ENCODE results near the gene CCDC124.

- TF ChIP-seq CTCF (IDR thresholded peaks at IDR 0.05; ENCODE audit: low read depth, low read length): no peak
- TF ChIP-seq EZH2phosphoT487 (IDR thresholded peaks at IDR 0.05; ENCODE audit: low read depth): no peak
Measured at GRCh38 chr19:17948931-17949930, 16.4 kb downstream of the CCDC124 start.
